Psoas muscle (tissue), 8 donors: ENCODE data around the gene PRKCA. TPM values are rescaled to one million over a fixed set of nuclear protein-coding genes. Genes with fewer than 3 reads are reported as not detected.

ENCODE experiments used
- ATAC-seq, 4 donors: fragments of 200-7000 bp; cut with Tn5 transposase; one replicate each; pipeline ENCODE4 v1.9.1; 2020; ENCODE audit warnings: moderate library complexity in 3 of 4, mild to moderate bottlenecking in 2 of 4
- DNase-seq, 2 donors: peaks; one replicate each; pipeline ENCODE4 v3.0.0-alpha.2; 2020
- H3K27ac ChIP-seq: fragments of 200-600 bp; one replicate; pipeline ENCODE4 v1.8.0; 2022
- H3K27me3 ChIP-seq, 3 donors: fragments of 200-600 bp in 1 of 3; one replicate each; pipeline versions ENCODE4 v1.6.1 to v1.8.0; 2013 to 2022; ENCODE audit warnings: low read length in 2 of 3, mild to moderate bottlenecking in 2 of 3, moderate library complexity in 1 of 3; ENCODE audit not compliant: insufficient read depth in 3 of 3
- H3K36me3 ChIP-seq, 2 donors: fragments of 200-600 bp in 1 of 2; one replicate each; pipeline versions ENCODE4 v1.6.1 to v1.8.0; 2013 to 2022; ENCODE audit warnings: low read depth in 1 of 2, mild to moderate bottlenecking in 1 of 2, moderate library complexity in 1 of 2; ENCODE audit not compliant: insufficient read depth in 1 of 2
- H3K4me1 ChIP-seq: fragments of 200-600 bp; one replicate; pipeline ENCODE4 v1.8.0; 2022
- H3K4me3 ChIP-seq: fragments of 200-600 bp; one replicate; pipeline ENCODE4 v1.8.0; 2022; ENCODE audit warnings: mild to moderate bottlenecking
- H3K9me3 ChIP-seq: fragments of 200-600 bp; one replicate; pipeline ENCODE4 v1.8.0; 2022
- CTCF ChIP-seq: fragments of 200-600 bp; IDR thresholded peaks from one replicate; pipeline ENCODE4 v1.8.0; 2022; ENCODE audit warnings: antibody characterized with exemption
- WGBS, 3 donors: extraction: QIAGEN DNeasy Blood & Tissue Kit; methylation state at CpG; one replicate each; pipeline versions ENCODE4 v1.1.6 to v1.1.7; 2013; 5-methylcytosine and 5-hydroxymethylcytosine counted together
- intact Hi-C, 2 donors: fragments of 100-400 bp; cut with DNase I; formaldehyde crosslinking; loops; one replicate each; pipeline versions ENCODE4 v1.11.0 to v1.14.2; 2022
- polyA plus RNA-seq, 3 donors: library from polyadenylated mRNA; stranded (reverse); fragments of 200-250 nt; gene quantifications; one replicate each; pipeline ENCODE4 v1.2.3, GENCODE V29; 2013
- total RNA-seq, 4 donors: library from RNA; stranded (reverse); fragmentation: NEBNext Ultra II Directional in 2 of 4; extraction: Animal tissue kit (Norgen Biotek cat#: 25700) in 2 of 4; gene quantifications; one replicate each; pipeline versions ENCODE4 v1.2.1 to v1.2.4, GENCODE V29; 2021 to 2023
- donor health status: healthy with polysubstance abuse.
- donor health status: DM: no; HTN: no; CAD: no; lungs with moderate emphysema.
- donor health status: Bipolar disorder and iron deficiency.
- donor health status: healthy.
- donor health status: DM: yes; HTN: yes; CAD: no.
- donor health status: DM: no; HTN: no; CAD: no.
- donor health status: DM: no; HTN: no; CAD: no.
- donor health status: DM: yes; HTN: yes; CAD: no.

PRKCA gene
- total and polyA plus RNA-seq, 7 donors = 0.35 to 15.5 (median 8.2) TPM

- Histone ChIP-seq H3K27ac (no peak overlapping the region), H3K4me1 (peaks cover 20% of the 10 kb centered on the region), H3K4me3 (no peak overlapping the region), H3K27me3 (no peaks in the 10 kb centered on the region), H3K36me3 (no peaks in the 10 kb centered on the region), H3K9me3 (no peaks in the 10 kb centered on the region)
- 0% methylated on average over 1 of the region's 1 CpG for WGBS, 3 donors
- TF ChIP-seq CTCF = no peak
- intact Hi-C loops = no loop called here
- DNase-seq = no peak
- ATAC-seq = no peak
These were observed 98.3 kb downstream of the PRKCA start for GRCh38 chr17:66400698-66401097.

- no peak for DNase-seq
- no peak for ATAC-seq
- WGBS, 3 donors = 94 to 98% (median 98%) methylated on average over 4 of the region's 4 CpGs
- Histone ChIP-seq H3K4me3 (no peak overlapping the region), H3K27ac (no peak overlapping the region), H3K4me1 (peaks cover 22% of the 10 kb centered on the region), H3K27me3 (no peaks in the 10 kb centered on the region), H3K36me3 (no peaks in the 10 kb centered on the region), H3K9me3 (no peaks in the 10 kb centered on the region)
- TF ChIP-seq CTCF = no peak
- intact Hi-C loops = no loop called here
These were observed 99.0 kb downstream of the PRKCA start for GRCh38 chr17:66401364-66401763.

DNA sequence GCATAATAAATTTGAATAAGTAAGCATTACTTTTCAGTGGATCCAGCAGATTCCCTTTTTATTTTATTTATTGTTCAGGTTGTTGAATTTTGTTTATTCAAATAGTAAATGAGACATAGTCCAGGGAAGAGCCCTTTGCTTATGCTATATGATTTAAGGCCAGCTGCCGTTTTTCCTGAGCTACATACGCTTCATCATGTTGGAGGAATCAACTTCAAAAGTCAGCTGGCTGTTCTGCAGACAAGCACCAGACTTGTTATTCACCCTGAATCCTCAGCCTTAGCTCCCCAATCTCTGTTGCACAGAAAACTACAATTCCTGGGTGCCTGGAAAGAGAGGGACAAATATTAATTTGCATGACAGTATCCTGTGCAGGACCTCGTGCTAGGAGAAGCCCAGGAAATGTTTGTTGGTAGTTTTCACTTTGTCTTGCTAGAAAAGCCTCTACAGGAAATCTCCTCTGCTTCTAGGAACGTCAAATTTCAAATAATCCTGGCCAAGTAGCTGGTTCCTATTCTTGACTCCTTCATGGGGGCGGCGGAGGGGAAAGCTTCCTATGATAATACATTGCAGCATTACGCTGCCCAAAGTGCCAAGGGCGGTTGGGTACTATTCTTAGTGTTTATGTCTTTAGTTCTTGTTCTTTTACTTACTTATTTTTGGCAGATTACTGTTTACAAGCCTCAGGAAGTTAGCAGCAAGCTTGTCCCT lies 101.6 kb downstream of the PRKCA start:
- no peak for TF ChIP-seq CTCF
- H3K27me3 ChIP-seq = no peaks in the 10 kb centered on the region
- DNase-seq (no peak), ATAC-seq (no peak)
- intact Hi-C loops = no loop called here
- no peak overlapping the region for H3K4me3 ChIP-seq
- no peak overlapping the region for H3K27ac ChIP-seq
- no peaks in the 10 kb centered on the region for H3K9me3 ChIP-seq
- peaks cover 23% of the 10 kb centered on the region for H3K4me1 ChIP-seq
- 64 to 71% (median 65%) methylated on average over 8 of the region's 8 CpGs for WGBS, 3 donors
- H3K36me3 ChIP-seq = no peaks in the 10 kb centered on the region

GRCh38 chr17:66405836-66406677 lies 103.6 kb downstream of the PRKCA start:
- TF ChIP-seq CTCF = no peak
- WGBS, 3 donors = 20 to 25% (median 20%) methylated on average over 6 of the region's 6 CpGs
- peaks cover 23% of the 10 kb centered on the region for H3K4me1 ChIP-seq
- no peaks in the 10 kb centered on the region for H3K9me3 ChIP-seq
- DNase-seq = no peak
- ATAC-seq = no peak
- intact Hi-C loops = loop anchor here in 1 of 2 donors (5.0 kb wide), 1 partner anchor 34 kb away; no protein-coding TSS in a partner anchor
- H3K4me3 ChIP-seq = no peak overlapping the region
- no peaks in the 10 kb centered on the region for H3K36me3 ChIP-seq
- H3K27me3 ChIP-seq = no peaks in the 10 kb centered on the region
- no peak overlapping the region for H3K27ac ChIP-seq
